Mesodermal cell (in vitro differentiated cells): ENCODE data around the gene ADCYAP1. TPM values are rescaled to one million over a fixed set of nuclear protein-coding genes. Genes with fewer than 3 reads are reported as not detected.
A peak's percentile ranks its signal among the peaks of the same experiment; 100 is the strongest.
"Not testable (repeated sequence)": the region's sequence is repeated elsewhere in the genome, so short reads cannot be mapped to it uniquely, and the experiment has no call there.

ENCODE experiments used
- H3K27ac ChIP-seq: 2 replicates; pipeline ENCODE4 v1.7.0; 2013; ENCODE audit warnings: mild to moderate bottlenecking, low read depth, low read length, moderate library complexity; ENCODE audit not compliant: severe bottlenecking
- H3K36me3 ChIP-seq: 2 replicates; pipeline ENCODE4 v1.7.1; 2013; ENCODE audit warnings: mild to moderate bottlenecking, low read length, moderate library complexity; ENCODE audit not compliant: control insufficient read depth, insufficient read depth
- H3K4me1 ChIP-seq: one replicate; pipeline ENCODE4 v1.7.1; 2013; ENCODE audit warnings: mild to moderate bottlenecking, low read length; ENCODE audit not compliant: insufficient read depth, control insufficient read depth, poor library complexity, severe bottlenecking
- H3K4me3 ChIP-seq: 2 replicates; pipeline ENCODE4 v1.7.0; 2013; ENCODE audit warnings: low read length, control low read depth, mild to moderate bottlenecking; ENCODE audit not compliant: insufficient read depth, poor library complexity, severe bottlenecking; ENCODE audit errors: extremely low read depth
- H3K9me3 ChIP-seq: 2 replicates; pipeline ENCODE4 v1.7.1; 2013; ENCODE audit warnings: mild to moderate bottlenecking, low read length, moderate library complexity; ENCODE audit not compliant: control insufficient read depth
- WGBS, 2 experiments: methylation state at CpG; one replicate each; pipeline ENCODE4 v1.1.5; 2013; ENCODE audit warnings: missing lambda C conversion rate in 2 of 2; ENCODE audit not compliant: insufficient coverage in 2 of 2; 5-methylcytosine and 5-hydroxymethylcytosine counted together
- polyA plus RNA-seq, 2 experiments: library from polyadenylated mRNA; stranded (reverse); fragments of 50-300 nt; gene quantifications; one replicate each; pipeline ENCODE4 v1.2.3, GENCODE V29; 2013

The ADCYAP1 gene
- 2.7 TPM for polyA plus RNA-seq (2013, experiment 1 of 2)
- polyA plus RNA-seq (2013, experiment 2 of 2), result 2.8 TPM

DNA sequence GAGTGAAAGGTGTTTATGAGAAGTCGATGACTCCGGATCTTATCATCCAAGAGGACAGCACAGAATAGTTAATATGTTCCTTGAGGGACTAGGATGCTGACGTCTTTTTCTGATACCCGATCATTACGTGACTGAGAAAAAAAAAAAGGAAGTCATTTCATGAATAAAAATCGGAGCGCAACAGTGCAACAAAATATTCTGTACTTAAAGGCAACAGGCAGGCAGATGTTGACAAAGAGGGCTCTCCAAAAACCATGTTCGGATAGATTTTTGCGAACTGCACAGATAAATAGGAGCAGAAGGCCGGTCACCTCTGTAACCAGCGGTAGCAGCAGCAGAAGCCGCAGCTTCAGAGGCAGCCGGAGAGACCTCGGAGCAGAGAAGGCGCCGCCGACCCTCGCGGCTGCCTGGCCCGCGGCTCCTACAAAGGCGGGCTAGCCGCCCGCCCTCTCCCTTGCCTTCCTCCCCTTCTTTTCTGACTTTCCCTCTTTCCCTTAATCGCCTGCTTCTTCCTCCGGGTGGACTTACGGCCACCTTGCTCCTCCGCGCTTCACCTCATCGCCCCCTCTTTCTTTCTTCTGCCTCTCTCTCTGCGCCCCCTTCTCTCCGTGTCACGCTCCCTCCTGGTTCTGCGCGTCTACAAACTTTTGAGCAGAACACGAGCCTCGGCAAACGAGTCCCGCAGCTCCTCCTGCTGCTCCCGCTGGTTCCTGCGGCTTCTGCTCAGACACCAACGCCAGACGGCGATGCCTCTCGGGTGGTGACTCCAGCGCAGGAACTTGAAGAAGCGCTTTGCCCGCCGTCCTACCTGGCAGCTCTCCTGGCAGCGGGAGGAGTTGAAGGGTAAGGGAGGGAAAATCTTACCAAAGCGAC is at the start of gene ADCYAP1:
ADCYAP1 (plus strand) TSS at position 654 of the 873 bp plus-strand sequence. CDS start 516 bp downstream, outside the sequence.
- Histone ChIP-seq H3K36me3 (no peaks in the 10 kb centered on the region), H3K4me3 (peak within 1 kb of the TSS; percentile 1), H3K4me1 (peaks cover 21% of the 10 kb centered on the region), H3K27ac (no peak within 1 kb of the TSS), H3K9me3 (no peaks in the 10 kb centered on the region)
- WGBS, 2 experiments, result 7 to 8% methylated on average over 37 to 44 of the region's 51 CpGs

DNA sequence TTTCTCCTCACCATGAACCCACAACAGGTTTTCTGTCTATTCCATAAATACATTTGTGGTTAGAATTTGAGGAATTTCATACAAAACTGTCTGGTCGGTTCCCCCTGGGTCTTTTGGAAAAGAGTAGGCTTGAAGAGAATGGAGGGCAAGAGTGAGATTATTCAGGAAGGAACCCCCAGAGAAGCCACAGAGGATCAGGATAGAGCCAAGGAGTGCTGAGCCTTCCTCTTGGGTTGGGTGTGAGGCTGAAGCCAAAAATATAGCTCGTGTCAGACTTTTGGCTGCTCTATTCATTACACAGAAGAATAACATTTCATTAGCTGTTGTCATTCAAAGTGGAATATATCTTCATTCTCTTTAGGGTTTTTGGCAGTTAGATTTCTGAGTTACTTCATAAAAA is 46.7 kb upstream of the ADCYAP1 start:
- no peaks in the 10 kb centered on the region for H3K9me3 ChIP-seq
- no peaks in the 10 kb centered on the region for H3K36me3 ChIP-seq
- H3K4me3 ChIP-seq, result no peak overlapping the region
- H3K4me1 ChIP-seq, result peaks cover 7% of the 10 kb centered on the region
- no CpG with 5 or more reads among the region's 2 CpGs for WGBS, 2 experiments
- H3K27ac ChIP-seq, result no peak overlapping the region

DNA sequence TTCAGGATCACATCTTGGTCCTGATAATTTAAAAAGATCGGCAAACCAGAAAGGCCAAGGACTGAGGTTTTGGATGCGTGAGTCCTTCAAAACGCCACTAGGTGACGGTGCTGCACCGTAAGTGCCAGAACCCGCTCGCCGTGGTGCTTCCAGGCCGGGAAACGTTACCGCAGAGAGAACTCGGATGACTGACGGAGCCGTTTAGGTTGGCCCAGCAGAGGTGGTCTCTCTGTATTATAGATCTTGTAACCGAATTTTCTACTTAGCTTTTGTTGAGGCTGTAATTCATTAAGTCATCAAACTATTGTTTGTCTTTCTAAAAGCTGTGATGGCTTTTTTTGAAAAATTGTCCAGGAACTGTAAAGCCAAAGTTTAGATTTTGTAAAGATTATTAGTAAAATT is 39.8 kb upstream of the ADCYAP1 start:
- no peak overlapping the region for H3K4me3 ChIP-seq
- H3K4me1 ChIP-seq, result peaks cover 7% of the 10 kb centered on the region
- H3K36me3 ChIP-seq, result no peaks in the 10 kb centered on the region
- no peaks in the 10 kb centered on the region for H3K9me3 ChIP-seq
- 5 to 10% methylated on average over 4 to 12 of the region's 15 CpGs for WGBS, 2 experiments
- H3K27ac ChIP-seq, result no peak overlapping the region

DNA sequence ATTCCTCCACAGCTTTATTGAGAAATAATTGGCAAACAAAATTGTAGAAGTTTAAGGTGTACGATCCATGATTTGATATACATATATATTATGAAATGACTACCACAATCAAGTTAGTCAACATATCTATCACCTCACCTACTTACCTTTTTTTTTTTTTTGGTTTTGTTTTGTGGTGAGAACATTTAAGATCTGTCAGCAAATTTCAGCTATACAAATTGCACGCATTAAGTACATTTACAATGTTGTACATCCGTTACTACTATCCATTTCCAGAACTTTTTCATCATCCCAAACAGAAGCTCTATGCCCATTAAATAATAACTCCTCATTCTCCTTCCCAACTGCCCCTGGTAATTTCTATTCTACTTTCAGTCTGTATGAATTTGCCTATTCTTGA is 37.4 kb upstream of the ADCYAP1 start:
- no peak overlapping the region for H3K27ac ChIP-seq
- H3K9me3 ChIP-seq, result no peaks in the 10 kb centered on the region
- no peaks in the 10 kb centered on the region for H3K36me3 ChIP-seq
- no peak overlapping the region for H3K4me3 ChIP-seq
- WGBS, 2 experiments, result 86 to 100% methylated on average over 2 of the region's 3 CpGs
- no peaks in the 10 kb centered on the region for H3K4me1 ChIP-seq

DNA sequence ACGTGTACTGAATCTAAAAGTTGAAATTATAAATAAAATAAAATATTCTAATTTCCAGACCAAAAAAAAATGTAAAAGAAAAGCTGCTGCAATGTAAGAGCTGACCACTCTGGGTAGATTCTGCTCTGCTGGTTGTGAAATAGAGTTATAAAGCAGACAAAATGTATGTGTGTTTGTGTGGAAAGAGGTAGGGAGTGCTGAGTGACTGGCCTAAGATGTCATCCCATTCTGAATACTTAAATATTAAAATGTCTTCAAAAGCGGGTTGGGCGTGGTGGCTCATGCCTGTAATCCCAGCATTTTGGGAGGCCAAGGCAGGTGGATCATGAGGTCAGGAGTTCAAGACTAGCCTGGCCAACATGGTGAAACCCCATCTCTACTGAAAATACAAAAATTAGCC is 31.2 kb upstream of the ADCYAP1 start:
- H3K4me3 ChIP-seq, H3K36me3 ChIP-seq, H3K27ac ChIP-seq, H3K4me1 ChIP-seq, H3K9me3 ChIP-seq: not testable (repeated sequence)
- no CpG with 5 or more reads among the region's 3 CpGs for WGBS, 2 experiments

DNA sequence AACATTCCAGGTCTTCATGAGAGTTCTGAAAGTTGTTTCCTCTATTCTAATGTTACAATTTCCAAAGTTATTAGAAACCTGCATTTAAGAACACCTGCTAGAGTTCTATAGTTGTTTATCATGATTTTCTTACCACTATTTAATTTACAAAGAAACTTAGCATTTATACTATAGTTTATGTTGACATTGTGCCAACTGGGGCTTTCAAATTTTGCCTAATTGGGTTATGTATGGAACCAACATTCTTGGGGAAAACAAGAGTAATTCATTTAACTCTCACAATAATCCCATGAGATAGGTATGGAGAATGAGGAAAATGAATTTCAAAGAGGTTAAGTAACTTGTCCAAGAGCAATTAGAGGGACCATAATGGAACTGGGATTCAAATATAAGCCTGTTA is 28.8 kb upstream of the ADCYAP1 start:
- Histone ChIP-seq H3K9me3 (peaks cover 5% of the 10 kb centered on the region), H3K36me3 (no peaks in the 10 kb centered on the region), H3K4me3 (no peak overlapping the region), H3K27ac (no peak overlapping the region), H3K4me1 (no peaks in the 10 kb centered on the region)

DNA sequence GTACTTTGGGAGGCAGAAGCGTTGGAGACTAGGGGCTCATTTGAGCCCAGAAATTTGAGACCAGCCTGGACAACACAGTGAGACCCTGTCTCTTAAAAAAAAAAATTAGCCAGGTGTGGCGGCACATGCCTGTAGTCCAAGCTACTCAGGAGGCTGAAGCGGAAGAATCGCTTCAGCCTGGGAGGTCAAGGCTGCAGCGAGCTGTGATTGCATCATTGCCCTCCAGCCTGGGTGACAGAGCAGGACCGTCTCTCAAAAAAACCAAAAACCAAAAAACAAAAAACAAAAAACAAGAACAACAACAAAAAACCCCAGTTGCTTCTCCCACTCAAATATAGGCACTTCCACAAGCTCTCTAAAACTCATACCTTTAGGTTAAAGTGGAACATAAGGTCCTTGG is 27.4 kb upstream of the ADCYAP1 start:
- Histone ChIP-seq H3K36me3 (no peaks in the 10 kb centered on the region), H3K27ac (no peak overlapping the region), H3K9me3 (peaks cover 5% of the 10 kb centered on the region), H3K4me1 (no peaks in the 10 kb centered on the region), H3K4me3 (no peak overlapping the region)
- 94 to 97% methylated on average over 4 to 6 of the region's 6 CpGs for WGBS, 2 experiments

DNA sequence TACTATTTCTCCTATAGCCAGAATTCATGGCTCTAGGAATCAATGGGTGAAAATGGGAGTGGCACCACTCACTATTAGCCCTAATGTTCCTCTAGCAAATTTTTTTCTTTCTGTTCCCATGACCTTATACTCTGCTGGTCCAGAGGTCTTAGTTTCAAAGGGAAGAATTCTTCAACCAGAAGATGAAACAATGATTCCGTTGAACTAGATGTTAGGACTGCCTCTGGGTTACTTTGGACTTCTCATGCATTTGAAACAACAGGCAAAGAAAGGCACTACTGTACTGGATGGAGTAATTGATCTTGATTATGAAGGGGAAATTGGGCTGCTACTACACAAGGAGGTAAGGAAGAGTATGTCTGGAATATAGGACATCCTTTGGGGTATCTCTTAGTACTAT is 18.6 kb upstream of the ADCYAP1 start:
- Histone ChIP-seq H3K4me1 (no peaks in the 10 kb centered on the region), H3K9me3 (no peaks in the 10 kb centered on the region), H3K36me3 (no peaks in the 10 kb centered on the region), H3K27ac (no peak overlapping the region), H3K4me3 (no peak overlapping the region)
- 80 to 100% methylated on average over 1 of the region's 1 CpG for WGBS, 2 experiments

DNA sequence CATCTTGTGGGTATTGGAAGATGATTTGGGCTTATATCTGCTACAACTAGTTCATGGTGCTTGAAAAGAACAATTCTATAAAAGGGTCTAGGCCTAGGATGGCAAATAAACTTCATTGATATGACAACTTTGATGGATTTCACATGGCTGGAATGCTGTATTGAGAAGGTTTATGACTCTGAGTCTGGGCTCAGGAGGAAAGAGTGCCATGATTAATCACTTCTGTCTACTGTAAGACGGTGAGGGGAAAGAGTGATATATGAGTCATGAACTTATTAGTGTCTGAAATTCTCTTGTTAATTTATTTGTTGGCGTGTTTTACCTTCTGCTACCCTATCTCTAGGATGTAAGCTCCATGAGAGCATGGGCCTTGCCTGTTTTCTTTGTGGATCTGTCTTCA is 17.0 kb upstream of the ADCYAP1 start:
- Histone ChIP-seq H3K36me3 (no peaks in the 10 kb centered on the region), H3K4me1 (no peaks in the 10 kb centered on the region), H3K9me3 (no peaks in the 10 kb centered on the region), H3K27ac (no peak overlapping the region), H3K4me3 (no peak overlapping the region)
- WGBS, 2 experiments, result 82 to 100% methylated on average over 1 of the region's 2 CpGs

DNA sequence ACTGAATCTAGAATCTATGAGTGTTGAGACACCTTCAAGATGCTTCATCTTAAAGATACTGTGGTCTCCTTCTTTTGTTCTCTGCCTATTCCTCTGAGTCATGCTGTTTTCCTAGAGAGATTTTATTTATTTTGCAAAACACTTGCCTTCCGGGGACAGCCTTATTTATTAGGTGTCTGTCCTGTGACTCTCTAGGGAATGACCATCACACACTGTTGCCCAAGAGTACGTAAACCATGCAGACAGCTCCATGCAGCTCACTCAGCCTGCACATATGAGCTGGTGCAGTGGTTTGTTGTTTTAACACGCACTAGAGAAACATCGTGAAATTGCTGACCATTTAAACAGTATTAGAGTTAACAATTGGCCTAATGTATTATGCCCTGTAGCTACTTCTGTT is 12.4 kb upstream of the ADCYAP1 start:
- Histone ChIP-seq H3K4me3 (no peak overlapping the region), H3K4me1 (no peaks in the 10 kb centered on the region), H3K9me3 (no peaks in the 10 kb centered on the region), H3K36me3 (no peaks in the 10 kb centered on the region), H3K27ac (no peak overlapping the region)
- WGBS, 2 experiments, result 79 to 80% methylated on average over 1 to 4 of the region's 4 CpGs

DNA sequence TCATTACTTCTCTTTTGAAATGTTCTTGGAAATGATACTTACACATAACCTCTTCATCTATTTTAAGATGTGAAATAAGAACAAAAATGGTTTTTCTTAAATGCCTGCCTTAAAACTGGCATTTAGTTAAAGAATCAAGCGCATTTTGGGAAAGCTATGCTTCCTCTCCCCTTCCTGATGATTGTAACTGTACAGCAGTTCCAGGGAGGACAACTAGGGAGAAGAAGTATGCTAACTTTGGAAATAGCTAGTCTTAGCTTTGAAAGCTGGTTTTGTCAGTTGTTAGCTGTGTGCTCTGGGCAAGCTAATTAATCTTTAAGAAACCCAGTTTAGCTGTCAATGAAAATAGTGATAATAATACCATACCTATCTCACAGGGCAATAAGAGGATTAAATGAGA is 8.4 kb upstream of the ADCYAP1 start:
- H3K36me3 ChIP-seq, result no peaks in the 10 kb centered on the region
- H3K27ac ChIP-seq, result no peak overlapping the region
- no peak overlapping the region for H3K4me3 ChIP-seq
- WGBS, 2 experiments, result 89 to 100% methylated on average over 1 of the region's 1 CpG
- H3K9me3 ChIP-seq, result no peaks in the 10 kb centered on the region
- H3K4me1 ChIP-seq, result no peaks in the 10 kb centered on the region
